ENCODE data around the gene SYT9.

DNA sequence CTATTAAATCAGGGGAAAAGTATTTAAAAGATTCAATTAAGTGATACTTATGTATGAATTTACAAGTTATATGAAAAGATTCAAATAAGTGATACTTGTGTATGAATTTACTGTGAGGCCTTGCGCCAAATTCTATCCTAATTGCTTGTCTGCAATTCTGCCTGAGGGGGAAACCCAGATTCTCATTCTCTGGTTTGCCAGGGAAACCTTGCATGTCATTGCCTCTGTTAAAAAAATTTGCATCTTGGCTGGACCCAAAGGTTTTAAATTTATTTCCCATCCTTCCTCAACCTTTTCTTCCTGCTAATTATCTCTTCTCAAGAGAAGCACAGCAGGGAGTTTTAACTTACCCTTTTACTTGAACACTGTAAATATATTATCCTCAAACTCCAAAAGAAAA is 247.4 kb downstream of the SYT9 start:
- TF ChIP-seq CTCF (tag by site-specific recombination; IDR thresholded peaks at IDR 0.05) (no peak), ZNF19 (tag by site-specific recombination; IDR thresholded peaks at IDR 0.05; ENCODE audit: low read depth) (no peak), ZBTB49 (tag by site-specific recombination; IDR thresholded peaks at IDR 0.05; ENCODE audit: low read depth) (no peak), GLIS2 (tag by site-specific recombination; IDR thresholded peaks at IDR 0.05) (no peak), ZNF426 (tag by site-specific recombination; IDR thresholded peaks at IDR 0.05) (no peak), ZNF449 (tag by site-specific recombination; IDR thresholded peaks at IDR 0.05) (no peak), ZNF23 (tag by site-specific recombination; IDR thresholded peaks at IDR 0.05; ENCODE audit: borderline replicate concordance) (no peak), ZNF548 (tag by site-specific recombination; IDR thresholded peaks at IDR 0.05) (no peak)
- TF ChIP-seq, protein P1, sequence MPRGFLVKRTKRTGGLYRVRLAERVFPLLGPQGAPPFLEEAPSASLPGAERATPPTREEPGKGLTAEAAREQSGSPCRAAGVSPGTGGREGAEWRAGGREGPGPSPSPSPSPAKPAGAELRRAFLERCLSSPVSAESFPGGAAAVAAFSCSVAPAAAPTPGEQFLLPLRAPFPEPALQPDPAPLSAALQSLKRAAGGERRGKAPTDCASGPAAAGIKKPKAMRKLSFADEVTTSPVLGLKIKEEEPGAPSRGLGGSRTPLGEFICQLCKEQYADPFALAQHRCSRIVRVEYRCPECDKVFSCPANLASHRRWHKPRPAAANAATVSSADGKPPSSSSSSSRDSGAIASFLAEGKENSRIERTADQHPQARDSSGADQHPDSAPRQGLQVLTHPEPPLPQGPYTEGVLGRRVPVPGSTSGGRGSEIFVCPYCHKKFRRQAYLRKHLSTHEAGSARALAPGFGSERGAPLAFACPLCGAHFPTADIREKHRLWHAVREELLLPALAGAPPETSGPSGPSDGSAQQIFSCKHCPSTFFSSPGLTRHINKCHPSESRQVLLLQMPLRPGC (tag by site-specific recombination; IDR thresholded peaks at IDR 0.05), result no peak
- TF ChIP-seq, protein P2, sequence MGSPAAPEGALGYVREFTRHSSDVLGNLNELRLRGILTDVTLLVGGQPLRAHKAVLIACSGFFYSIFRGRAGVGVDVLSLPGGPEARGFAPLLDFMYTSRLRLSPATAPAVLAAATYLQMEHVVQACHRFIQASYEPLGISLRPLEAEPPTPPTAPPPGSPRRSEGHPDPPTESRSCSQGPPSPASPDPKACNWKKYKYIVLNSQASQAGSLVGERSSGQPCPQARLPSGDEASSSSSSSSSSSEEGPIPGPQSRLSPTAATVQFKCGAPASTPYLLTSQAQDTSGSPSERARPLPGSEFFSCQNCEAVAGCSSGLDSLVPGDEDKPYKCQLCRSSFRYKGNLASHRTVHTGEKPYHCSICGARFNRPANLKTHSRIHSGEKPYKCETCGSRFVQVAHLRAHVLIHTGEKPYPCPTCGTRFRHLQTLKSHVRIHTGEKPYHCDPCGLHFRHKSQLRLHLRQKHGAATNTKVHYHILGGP (tag by site-specific recombination; IDR thresholded peaks at IDR 0.05), result no peak
